ENCODE measurements around the gene CHRNB1.
A peak's percentile ranks its signal among the peaks of the same experiment; 100 is the strongest.

The CHRNB1 gene

DNA sequence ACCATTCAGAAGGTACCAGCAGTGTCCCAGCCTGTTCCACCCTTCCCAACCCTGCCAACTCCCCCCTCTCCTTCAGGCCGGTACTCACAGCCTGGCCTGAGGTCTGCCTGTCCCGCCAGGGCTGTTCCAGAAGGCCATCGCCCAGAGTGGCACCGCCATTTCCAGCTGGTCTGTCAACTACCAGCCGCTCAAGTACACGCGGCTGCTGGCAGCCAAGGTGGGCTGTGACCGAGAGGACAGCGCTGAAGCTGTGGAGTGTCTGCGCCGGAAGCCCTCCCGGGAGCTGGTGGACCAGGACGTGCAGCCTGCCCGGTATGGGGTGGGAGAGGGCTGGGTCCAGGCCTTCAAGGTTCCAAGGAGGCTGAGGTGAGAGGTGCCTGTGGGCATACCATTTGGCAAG is 30.0 kb upstream of the CHRNB1 start:
- DNase-seq (ENCODE audit: low read depth) = no peak

DNA sequence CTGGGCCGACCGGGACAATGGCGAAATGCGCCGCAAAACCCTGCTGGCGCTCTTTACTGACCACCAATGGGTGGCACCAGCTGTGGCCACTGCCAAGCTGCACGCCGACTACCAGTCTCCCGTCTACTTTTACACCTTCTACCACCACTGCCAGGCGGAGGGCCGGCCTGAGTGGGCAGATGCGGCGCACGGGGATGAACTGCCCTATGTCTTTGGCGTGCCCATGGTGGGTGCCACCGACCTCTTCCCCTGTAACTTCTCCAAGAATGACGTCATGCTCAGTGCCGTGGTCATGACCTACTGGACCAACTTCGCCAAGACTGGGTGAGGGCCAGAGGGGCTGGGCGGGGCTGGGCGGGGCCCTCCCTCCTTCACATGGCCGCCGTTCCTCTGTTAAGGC is 29.1 kb upstream of the CHRNB1 start:
- DNase-seq (ENCODE audit: low read depth) = no peak

DNA sequence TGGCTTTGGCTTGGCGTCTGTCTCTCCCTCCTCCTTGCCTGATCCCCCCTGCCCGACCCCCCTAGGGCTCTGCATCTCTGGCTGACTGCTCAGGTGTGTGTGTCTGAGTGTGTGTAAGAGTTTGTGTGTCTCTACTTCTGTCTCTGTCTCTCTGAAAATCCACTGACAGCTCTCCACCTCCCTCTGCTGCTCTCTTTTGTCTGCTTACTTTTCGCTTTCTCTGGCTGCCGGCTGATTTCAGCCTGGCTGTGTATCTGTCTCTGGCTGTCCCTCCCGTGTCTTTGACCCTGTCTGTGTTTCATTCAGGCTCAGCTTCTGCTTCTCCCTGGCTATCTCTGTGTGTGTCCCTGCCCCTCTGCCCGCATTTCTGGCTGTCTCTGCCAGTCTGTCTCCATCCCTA is 28.5 kb upstream of the CHRNB1 start:
- no peak for DNase-seq (ENCODE audit: low read depth)

DNA sequence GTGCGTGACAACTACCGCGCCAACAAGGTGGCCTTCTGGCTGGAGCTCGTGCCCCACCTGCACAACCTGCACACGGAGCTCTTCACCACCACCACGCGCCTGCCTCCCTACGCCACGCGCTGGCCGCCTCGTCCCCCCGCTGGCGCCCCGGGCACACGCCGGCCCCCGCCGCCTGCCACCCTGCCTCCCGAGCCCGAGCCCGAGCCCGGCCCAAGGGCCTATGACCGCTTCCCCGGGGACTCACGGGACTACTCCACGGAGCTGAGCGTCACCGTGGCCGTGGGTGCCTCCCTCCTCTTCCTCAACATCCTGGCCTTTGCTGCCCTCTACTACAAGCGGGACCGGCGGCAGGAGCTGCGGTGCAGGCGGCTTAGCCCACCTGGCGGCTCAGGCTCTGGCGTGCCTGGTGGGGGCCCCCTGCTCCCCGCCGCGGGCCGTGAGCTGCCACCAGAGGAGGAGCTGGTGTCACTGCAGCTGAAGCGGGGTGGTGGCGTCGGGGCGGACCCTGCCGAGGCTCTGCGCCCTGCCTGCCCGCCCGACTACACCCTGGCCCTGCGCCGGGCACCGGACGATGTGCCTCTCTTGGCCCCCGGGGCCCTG is 27.7 kb upstream of the CHRNB1 start:
- no peak for DNase-seq (ENCODE audit: low read depth)

DNA sequence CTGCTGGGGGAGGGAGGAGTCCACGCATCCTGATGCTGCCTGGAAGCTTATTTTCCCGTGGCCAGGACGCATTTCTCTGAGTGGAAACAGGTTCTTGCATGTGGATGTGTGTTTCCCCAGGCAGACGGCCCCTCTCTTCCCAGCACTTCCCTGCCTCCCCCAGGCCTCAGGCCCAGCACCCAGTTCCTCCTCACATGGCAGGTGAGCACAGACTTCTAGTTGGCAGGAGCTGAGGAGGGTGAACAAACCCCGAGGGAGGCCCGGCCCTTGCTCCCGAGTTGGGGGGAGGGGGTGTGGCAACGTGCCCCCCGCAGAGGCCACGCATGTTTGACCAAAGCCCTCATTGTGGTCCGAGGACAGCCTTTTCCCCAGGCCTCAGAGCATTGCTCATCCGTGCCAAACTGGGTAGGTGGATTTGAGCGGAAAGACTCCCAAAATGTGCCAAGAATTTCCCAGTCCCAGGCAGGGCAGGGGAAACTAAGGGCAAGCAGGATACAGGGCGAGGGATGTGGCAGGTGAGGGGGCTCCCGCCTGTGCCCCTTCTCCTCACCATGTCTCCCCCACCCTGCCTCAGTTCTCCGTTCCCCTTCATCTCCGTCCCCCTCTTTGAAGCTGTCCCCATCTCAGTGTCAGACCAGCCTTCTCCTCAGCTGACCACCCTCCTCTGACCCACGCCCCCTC is 26.2 kb upstream of the CHRNB1 start:
- DNase-seq (ENCODE audit: low read depth) = no peak

DNA sequence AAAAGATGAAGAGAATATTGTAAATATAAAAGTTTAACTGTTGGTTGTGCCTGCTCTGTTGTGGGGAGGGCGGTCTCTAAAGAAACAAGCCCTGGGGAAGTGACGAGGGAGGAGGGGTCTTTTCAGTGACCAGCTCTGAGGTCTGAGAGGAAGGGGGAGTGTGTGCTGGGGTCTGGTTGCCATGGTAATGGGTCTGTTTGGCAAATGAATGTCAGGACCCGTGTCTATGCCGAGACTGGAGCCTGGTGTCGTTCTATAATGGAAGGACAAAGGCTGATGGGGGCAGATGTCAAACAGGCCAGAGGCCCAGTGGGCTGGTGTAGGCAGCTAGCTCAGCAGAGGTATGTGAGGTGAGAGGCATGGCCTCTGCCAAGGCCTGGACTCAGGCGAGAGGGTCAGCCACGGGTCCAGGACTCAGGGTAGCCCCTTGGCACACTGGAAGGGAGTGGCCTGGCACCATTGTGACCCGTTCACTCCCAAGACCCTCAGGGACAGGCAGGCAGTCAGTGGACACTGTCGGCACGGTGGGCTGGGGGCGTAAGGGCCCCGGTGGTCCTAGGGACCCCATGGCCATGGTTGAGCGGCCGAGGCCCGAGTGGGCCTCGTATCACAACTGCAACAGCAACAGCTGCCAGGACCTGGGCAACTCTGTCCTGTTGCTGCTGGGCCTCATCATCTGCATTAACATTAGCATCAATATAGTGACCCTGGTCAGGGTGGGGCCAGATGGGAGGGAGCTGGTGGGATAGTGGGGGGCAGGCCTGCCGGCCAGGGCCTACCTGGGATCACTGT is 24.8 kb upstream of the CHRNB1 start, which contains the start of gene SPEM1:
SPEM1 (plus strand) TSS at position 506 of the 792 bp plus-strand sequence; CDS start at position 567, 61 bp downstream.
- no peak for DNase-seq (ENCODE audit: low read depth)

DNA sequence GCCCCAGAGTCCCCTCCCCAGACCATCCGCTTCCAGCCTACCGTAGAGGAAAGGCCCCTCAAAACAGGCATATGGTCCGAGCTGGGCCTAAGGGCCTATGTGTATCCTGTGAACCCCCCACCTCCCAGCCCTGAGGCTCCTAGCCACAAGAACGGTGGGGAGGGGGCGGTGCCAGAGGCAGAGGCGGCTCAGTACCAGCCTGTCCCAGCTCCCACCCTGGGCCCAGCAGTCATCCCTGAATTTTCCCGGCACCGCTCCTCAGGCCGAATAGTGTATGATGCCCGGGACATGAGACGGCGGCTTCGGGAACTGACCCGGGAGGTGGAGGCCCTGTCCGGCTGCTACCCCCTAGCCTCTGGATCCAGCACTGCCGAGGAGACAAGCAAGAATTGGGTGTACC is 23.7 kb upstream of the CHRNB1 start:
- DNase-seq (ENCODE audit: low read depth) = no peak

DNA sequence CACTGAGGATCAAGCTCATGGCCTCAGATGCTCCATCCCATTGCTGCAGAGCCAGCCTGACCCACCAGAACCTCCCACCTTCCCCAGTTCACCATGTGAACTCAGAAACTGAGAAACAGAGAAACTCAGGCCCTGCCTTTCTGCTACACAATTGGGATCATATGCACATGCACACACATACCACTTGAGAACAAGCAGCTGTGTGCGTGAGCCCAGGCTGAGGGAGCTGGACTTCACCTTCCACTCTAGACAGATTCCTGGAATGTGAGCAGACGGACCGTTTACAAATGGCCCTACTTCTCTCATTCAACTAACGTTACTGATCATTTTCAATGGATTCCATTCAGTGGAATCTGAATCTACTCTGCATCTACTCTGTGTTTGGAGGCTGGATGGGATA is 21.2 kb upstream of the CHRNB1 start:
- no peak for DNase-seq (ENCODE audit: low read depth)

DNA sequence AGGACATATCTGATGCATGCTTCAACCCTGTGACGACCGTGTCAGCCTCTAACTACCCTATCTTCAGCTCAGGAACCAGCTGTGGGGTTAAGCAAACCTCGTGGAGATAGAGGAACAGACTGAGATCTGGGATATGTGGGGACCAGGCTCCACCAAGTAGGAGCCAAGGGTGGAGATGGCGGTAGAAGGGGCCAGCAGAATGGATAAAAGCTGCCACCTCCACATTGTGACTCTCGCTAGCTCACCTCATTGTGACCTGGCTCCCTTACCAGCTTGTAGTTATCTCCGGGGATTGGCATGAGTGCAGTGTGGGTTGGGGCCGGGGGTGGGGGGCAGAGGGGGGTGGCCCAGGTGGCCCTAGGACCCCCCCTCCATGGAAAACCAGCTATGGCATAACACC is 19.5 kb upstream of the CHRNB1 start, which contains the start of gene SPEM2:
SPEM2 (plus strand) TSS at position 301 of the 400 bp plus-strand sequence; CDS start at position 374, 73 bp downstream.
- no peak for DNase-seq (ENCODE audit: low read depth)

DNA sequence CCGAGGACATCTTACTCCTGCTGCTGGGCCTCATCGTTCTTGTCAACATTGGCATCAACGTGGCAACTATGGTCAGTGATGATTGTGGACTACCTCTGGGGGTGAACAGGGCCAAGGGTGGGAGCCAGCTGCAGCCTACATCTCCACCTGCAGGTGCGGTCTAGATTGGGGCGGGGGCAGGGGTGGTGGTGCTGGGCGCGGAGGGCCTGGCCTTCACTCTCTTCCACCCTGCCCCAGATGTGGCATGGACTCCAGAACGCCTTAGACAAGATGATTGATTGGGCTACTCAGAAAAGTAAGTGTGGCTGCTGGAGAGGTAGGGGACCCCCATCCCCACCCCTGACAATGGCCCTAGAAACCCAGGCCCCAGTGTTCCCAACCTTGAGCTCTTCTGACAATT is 19.1 kb upstream of the CHRNB1 start:
- DNase-seq (ENCODE audit: low read depth) = no peak

DNA sequence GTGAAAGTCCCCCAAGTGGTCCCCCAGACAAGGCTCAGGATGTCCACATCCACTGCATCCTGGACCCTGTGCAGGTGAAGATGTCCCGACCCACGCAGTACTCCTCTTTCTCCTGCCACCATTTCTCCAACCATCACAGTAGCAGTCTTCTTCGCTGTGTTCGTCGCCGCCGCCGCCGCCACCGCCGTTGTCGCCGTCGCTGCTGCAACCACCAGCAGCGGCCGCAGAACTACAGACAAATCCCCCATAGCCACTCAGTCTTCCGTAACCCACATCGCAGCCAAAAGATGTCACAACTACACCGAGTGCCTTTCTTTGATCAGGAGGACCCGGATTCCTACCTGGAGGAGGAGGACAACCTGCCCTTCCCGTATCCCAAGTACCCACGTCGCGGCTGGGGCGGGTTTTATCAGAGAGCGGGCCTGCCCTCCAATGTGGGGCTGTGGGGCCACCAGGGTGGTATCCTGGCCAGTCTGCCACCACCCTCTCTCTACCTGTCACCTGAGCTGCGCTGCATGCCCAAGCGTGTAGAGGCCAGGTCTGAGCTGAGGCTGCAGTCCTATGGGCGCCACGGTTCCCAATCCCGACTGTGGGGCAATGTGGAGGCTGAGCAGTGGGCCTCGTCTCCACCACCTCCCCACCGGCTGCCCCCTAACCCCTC is 18.5 kb upstream of the CHRNB1 start:
- no peak for DNase-seq (ENCODE audit: low read depth)

DNA sequence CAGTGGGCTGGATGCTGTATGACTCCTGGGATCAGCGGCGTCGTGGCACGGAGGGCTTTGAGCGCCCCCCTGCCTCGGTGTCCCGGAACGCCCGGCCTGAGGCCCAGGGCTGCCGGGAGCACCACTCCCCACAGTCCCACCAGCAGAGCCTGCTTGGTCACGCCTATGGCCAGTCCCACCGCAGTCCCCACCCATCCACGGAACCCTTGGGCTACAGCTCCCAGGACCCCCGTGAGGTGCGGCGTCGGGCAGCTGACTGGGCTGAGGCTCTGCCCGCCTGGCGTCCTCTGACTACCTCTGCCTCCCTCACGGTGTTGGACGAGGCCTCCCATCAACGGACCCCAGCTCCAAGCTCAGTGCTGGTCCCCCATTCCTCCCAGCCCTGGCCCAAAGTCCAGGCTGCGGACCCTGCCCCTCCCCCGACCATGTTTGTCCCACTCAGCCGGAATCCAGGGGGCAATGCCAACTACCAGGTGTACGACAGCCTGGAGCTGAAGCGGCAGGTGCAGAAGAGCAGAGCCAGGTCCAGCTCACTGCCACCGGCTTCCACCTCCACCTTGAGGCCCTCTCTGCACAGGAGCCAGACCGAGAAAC is 17.9 kb upstream of the CHRNB1 start:
- no peak for DNase-seq (ENCODE audit: low read depth)

DNA sequence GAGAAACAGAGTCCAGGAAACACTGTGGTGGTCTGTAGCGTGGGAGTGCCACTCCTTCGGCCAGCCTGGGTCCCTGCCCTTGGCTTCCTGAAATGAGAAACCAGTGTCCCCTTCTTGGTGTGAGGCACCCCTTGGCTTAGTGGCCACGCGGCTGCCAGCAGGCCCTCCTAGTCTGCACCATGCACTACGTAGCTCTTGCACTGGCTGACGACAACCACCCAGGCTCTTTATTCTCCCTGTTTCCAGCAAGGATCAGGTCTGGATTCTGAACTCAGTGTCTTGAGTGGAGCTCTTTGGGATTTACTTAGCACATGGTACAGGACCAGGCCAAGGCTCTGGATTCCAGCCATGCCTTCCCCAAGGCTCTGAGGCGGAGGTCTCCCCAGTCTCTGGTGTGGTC is 17.3 kb upstream of the CHRNB1 start:
- no peak for DNase-seq (ENCODE audit: low read depth)

DNA sequence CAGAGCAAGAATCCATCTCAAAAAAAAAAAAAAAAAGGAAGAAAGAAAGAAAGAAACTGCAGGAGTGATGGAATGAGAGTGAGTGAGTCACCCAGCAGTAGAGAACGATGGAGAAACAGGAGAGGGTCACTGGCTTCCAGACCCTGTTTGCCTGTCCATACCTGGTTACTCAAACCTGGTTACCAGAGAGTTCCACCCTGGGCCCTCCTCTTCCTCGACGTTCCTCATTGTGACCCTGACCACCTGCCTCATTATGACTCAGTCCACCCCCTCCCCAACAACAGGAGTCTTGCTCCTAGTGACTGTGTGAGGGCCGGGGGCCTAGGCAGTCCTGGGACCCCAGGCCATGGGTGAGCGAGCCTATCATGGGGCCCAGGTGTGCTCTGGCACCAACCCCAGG is 16.3 kb upstream of the CHRNB1 start, which contains the start of gene SPEM3:
SPEM3 (plus strand) TSS at position 301 of the 400 bp plus-strand sequence; CDS start at position 347, 46 bp downstream.
- no peak for DNase-seq (ENCODE audit: low read depth)

DNA sequence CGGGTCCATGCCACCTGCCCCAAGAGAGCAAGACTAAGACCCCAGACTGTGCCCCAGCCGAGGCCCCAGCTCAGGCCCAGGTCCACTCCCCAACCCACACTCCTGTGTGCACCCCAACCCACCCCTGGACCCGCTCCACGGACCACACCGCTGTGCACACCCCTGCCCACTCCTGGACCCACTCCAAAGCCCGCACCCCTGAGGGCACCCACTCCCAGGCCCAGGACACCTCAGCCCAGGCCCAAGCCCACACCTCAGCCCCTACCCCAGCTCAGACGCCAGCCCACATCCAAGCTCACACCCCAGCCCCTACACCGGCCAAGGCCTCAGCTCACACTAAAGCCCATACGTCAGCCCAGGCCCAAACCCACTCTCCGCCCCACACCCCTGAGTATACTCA is 15.1 kb upstream of the CHRNB1 start:
- DNase-seq (ENCODE audit: low read depth) = no peak

DNA sequence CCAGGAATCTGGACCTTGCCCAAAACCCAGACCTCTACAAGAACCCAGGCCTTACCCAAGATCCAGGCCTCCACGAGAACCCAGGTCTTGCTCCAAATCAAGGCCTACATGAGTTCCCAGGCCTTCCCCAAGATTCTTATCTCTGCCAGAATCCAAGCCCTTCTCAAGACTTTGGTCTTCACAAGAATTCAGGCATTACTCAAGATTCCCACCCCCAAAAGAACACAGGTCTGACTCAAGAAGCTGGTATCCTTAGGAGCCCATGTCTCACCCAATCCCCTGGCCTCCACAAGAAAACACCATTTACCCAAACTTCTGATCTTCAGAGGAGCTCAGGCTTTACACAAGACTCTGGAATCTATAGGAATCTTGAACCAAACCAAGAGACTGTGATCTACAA is 13.6 kb upstream of the CHRNB1 start:
- no peak for DNase-seq (ENCODE audit: low read depth)

DNA sequence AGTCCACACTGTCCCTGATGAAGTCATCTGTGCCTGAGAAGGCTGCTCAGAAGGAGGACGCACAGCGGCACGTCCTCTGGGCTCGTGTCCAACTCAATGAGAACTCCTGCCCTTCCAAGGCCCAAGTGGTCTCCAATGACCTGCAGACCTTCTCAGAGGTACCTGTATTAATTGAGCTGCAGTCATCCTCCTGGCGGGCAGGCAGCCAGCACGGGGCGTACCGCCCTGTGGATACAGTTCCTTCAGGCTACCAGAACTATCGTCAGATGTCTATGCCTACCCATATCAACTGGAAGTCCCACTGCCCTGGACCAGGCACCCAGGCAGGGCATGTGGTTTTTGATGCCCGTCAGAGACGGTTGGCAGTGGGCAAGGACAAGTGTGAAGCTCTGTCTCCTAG is 12.6 kb upstream of the CHRNB1 start:
- DNase-seq (ENCODE audit: low read depth) = no peak

DNA sequence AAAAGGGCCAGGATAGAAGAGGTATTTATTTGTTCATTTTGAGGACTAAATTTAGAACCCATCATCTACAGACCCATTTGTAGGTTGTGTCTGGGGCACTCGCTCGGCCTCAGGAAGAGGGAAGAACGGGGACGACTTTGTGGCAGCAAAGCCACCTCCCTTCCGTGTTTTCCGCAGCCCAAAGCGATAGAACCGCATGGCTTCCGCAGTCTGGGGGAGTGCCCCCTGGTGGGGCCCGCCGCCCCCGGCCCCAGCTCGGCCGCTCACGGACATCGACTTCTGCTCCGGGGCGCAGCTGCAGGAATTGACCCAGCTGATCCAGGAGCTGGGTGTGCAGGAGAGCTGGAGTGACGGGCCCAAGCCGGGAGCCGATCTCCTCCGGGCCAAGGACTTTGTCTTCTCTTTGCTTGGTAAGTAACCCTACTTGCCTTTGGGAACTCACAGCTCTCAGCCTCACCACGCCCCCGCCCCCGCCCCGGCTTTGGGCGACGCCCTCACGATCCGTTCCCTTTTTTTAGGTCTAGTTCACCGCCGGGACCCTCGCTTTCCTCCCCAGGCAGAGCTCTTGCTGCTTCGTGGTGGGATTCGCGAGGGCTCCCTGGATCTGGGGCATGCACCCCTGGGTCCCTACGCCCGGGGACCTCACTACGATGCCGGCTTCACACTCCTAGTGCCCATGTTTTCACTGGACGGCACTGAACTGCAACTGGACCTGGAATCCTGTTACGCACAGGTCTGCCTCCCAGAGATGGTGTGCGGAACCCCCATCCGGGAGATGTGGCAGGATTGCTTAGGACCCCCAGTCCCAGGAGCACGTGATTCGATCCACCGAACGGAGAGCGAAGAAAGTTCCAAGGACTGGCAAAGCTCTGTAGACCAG is 8.9 kb upstream of the CHRNB1 start:
- DNase-seq (ENCODE audit: low read depth) = no peak

DNA sequence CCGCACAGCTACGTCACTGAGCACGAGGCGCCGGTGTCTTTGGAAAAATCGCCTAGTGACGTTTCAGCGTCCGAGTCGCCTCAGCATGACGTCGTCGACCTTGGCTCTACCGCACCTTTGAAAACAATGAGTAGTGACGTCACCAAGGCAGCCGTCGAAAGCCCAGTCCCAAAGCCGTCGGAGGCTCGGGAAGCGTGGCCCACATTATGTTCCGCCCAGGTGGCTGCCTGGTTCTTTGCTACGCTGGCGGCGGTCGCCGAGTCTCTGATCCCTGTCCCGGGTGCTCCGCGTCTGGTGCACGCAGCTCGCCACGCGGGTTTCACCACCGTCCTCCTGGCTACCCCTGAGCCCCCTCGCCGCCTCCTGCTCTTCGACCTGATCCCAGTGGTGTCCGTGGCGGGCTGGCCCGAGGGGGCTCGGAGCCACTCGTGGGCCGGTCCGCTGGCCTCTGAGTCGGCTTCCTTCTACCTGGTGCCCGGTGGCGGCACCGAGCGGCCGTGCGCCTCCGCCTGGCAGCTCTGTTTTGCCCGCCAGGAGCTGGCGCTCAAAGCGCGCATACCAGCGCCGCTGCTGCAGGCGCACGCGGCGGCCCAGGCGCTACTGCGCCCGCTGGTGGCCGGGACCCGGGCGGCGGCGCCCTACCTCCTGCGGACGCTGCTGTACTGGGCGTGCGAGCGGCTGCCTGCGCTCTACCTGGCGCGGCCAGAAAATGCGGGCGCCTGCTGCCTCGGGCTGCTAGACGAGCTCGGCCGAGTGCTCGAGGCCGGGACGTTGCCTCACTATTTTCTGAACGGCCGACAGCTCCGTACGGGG is 8.1 kb upstream of the CHRNB1 start:
- DNase-seq (ENCODE audit: low read depth) = peak; percentile 54

DNA sequence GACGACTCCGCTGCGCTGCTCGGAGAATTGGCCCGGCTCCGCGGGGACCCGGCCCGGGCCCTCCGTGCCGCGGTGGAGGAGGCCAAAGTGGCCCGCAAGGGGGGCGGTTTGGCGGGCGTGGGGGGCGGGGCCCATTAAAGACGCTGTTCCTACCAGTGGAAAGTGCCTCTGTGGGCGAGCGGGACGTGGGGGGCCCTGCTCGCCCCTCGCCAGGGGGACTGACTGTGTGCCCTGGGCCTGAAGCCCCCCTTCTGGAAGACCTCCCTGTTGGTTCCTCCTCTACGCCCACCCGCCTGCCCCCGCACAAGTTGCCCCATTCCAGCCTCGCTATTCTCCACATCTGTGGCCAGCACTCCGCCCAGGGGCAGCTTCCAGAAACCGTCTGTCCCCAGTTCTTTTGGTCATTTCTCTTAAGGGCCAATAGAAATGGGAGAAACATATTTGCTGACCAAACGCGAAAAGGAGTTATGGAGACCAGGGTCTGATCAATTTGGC is 7.4 kb upstream of the CHRNB1 start:
- no peak for DNase-seq (ENCODE audit: low read depth)

Data from stromal cell of bone marrow (primary cell).